Fibroblast of mammary gland (primary cell): ENCODE results near the gene EIF4H.

Experiments used
- DNase-seq: peaks from one replicate; pipeline ENCODE4 v3.0.0-alpha.2; 2010; ENCODE audit warnings: low read depth
- H3K4me3 ChIP-seq: 2 replicates; pipeline ENCODE4 v1.5.1; 2011; ENCODE audit warnings: low read depth, mild to moderate bottlenecking, low read length, moderate library complexity; ENCODE audit not compliant: control insufficient read depth
- CTCF ChIP-seq: conservative IDR thresholded peaks from 2 replicates; pipeline ENCODE4 v1.5.1; 2011; ENCODE audit warnings: low read depth, low read length, inconsistent platforms; ENCODE audit not compliant: control insufficient read depth, insufficient read depth

The EIF4H gene

GRCh38 chr7:74173866-74174605 is at the start of gene EIF4H:
EIF4H (plus strand) TSS chr7:74174356; CDS start chr7:74174384, 28 bp downstream.
- peak within 1 kb of the TSS; percentile 89 for H3K4me3 ChIP-seq
- DNase-seq: peak; percentile 94
- no peak for TF ChIP-seq CTCF

- TF ChIP-seq CTCF: no peak
- no peak overlapping the region for H3K4me3 ChIP-seq
- no peak for DNase-seq
Observed at GRCh38 chr7:74126220-74126880, 47.8 kb upstream of the EIF4H start.

GRCh38 chr7:74129887-74130286 is 44.3 kb upstream of the EIF4H start:
- no peak overlapping the region for H3K4me3 ChIP-seq
- no peak for DNase-seq
- TF ChIP-seq CTCF: no peak

GRCh38 chr7:74130518-74130917 is 43.6 kb upstream of the EIF4H start:
- H3K4me3 ChIP-seq: no peak overlapping the region
- TF ChIP-seq CTCF: no peak
- DNase-seq: no peak

GRCh38 chr7:74134117-74134620 is 40.0 kb upstream of the EIF4H start:
- TF ChIP-seq CTCF: no peak
- no peak overlapping the region for H3K4me3 ChIP-seq
- no peak for DNase-seq

- no peak for TF ChIP-seq CTCF
- no peak for DNase-seq
- no peak overlapping the region for H3K4me3 ChIP-seq
Observed at GRCh38 chr7:74138334-74138867, 35.8 kb upstream of the EIF4H start.
